Epithelial cell of alveolus of lung (primary cell): Measurements from ENCODE around the gene C20orf204. TPM values are rescaled to one million over a fixed set of nuclear protein-coding genes. Genes with fewer than 3 reads are reported as not detected.

Experiments
- total RNA-seq: library from RNA; depleted of rRNA; stranded (reverse); fragments of >200 nt; gene quantifications from 2 replicates; pipeline ENCODE4 v1.2.1, GENCODE V29; 2015

C20orf204 gene, protein sequence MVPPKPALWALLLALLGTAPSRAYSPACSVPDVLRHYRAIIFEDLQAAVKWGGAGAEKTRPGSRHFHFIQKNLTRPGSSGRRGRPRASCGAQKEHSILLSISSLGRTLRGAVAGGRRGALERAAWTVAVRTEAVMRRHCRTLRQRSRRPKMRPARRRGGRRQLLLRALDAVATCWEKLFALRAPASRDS
- total RNA-seq = 0.13 and 2.0 TPM in 2 replicates

DNA sequence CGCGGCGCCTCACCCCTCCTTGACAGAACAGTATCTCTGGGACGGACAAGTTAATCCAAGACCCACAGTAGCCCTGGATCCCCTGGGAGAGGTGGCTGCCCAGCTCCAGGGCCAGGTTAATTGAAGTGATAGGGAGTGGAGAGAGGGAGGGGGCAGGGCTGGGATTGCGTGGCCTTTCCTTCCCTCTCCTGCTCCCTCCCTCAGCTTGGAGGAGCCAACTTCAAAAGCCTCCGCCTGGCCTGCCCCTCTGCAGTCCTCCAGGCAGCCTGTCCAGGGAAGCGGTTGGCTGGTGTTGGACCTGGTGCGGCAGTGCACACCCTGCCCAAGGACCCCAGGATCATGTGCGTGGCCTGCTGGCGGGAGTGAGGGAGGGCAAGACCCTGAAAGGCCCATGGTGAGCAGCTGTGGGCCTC is at the start of gene C20orf204:
C20orf204 (plus strand) TSS at position 250 of the 413 bp plus-strand sequence; CDS start at position 392, 142 bp downstream.

DNA sequence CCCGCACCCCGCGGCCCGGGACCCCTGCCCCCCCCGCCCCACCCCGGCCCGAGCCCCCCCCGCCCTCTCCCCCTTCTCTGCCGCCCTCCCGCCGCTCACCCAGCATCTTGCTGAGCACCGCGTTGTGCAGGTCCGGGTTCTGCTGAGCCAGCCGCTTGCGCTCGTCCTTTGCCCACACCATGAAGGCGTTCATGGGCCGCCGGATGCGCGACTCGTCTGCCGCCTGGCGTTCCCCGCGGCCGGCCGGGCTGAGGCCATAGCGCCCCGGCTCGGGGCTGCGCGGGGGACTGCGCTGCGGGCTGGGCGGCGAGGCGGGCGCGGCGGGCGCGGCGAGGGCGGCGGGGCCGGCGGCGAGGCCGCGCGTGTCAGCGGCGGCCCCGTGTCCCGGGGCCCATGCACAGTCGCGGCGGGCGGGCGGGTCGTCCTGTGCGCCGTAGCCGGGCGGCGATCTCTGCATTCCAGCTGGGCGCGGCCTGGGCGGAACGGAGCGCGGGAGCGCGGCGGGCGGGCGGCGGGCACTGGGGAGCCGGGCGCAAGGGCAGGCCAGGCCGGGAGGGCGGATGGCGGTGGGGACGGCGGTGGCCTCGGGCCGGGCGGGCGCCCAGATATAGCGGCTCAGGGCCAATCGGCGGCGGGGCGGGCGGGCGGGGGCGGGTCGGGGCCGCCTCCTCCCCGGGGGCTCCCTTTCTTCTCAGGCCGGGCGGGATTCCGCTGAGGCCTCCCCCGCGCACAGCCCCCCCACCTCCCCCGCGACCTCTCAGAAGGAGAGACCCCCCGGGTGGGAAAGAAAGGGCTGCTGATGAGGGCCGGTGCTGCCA is 13.3 kb downstream of the C20orf204 start, which contains the start of gene SOX18:
SOX18 (minus strand) TSS at position 580 of the 818 bp plus-strand sequence; CDS start at position 457, 123 bp downstream.

DNA sequence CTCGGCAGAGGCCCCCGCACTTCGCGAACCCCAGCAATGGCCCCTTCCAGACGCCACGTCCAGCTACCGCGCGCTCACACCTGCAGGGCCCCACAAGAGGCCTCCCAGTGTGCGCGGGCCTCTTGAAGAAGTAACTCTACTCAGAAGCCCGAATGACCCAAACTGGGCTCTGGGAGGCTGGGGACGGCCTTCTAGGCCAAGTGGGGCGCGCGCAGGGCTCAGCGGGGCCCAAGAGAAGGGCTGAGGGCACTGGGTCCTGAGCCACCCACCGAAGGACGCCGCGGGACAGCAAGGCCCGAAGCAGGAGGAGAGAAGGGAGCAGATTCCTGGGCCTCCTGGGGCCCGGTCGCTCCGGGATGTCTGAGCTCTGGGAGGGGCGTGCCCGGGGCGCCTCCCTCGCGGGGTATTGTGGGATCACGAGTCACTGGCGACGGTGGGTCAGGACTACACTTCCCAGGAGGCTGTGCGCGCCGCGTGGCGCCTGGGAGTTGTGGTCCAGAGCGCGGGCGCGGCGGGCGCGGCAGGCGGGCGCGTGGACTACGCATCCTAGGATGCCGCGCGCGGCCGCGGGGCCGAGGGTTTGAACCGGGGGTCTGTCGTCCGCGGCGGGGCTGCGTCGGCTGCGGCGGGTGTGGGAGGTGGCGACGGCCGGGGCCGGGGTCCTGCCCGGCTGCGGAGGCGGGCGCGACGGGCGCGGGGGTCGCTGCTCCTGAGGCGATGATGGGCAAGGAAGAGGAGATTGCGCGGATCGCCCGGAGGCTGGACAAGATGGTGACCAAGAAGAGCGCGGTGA is 26.8 kb downstream of the C20orf204 start, which contains the start of gene TCEA2:
TCEA2 (plus strand) TSS at position 603 of the 793 bp plus-strand sequence; CDS start at position 718, 115 bp downstream.

DNA sequence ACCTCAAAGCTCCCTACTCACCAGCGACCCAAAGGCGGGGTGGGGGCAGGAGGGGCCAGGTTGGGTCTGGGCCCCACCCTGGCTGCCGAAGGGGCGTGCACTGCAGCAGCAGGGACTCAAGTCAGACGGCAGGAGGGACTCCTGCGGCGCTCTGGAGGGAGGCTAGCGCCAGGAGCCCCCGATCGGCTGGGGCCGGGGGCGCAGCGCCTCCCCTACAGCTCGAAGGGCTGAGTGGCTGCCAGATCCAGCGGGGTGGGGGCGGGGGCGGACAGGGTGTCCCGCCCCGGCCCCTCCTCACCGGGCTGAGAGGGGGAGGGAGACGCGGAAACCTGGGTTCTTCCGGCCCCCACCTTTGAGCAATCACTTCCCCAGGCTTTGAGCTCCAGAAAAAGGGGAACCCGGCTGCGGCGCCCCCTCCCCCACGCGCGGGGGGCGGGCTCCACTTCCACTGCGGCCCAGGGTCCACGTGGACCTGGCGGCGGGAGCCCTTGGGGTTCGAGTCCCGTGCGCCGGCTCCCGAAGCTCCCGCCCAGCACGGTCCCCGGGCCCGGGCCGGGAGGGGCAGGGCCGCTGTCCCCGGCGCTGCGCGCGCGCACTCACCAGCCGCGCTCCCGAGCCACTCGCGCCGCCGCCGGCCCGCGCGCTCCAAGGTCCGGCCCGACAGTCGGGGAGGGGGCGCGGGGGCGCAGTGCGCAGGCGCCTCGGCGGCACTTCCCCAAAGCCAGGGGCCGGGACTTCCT is 43.5 kb downstream of the C20orf204 start, which contains the start of gene RGS19:
RGS19 (minus strand) TSS at position 246 of the 740 bp plus-strand sequence. CDS start 2,632 bp downstream, outside the sequence.

DNA sequence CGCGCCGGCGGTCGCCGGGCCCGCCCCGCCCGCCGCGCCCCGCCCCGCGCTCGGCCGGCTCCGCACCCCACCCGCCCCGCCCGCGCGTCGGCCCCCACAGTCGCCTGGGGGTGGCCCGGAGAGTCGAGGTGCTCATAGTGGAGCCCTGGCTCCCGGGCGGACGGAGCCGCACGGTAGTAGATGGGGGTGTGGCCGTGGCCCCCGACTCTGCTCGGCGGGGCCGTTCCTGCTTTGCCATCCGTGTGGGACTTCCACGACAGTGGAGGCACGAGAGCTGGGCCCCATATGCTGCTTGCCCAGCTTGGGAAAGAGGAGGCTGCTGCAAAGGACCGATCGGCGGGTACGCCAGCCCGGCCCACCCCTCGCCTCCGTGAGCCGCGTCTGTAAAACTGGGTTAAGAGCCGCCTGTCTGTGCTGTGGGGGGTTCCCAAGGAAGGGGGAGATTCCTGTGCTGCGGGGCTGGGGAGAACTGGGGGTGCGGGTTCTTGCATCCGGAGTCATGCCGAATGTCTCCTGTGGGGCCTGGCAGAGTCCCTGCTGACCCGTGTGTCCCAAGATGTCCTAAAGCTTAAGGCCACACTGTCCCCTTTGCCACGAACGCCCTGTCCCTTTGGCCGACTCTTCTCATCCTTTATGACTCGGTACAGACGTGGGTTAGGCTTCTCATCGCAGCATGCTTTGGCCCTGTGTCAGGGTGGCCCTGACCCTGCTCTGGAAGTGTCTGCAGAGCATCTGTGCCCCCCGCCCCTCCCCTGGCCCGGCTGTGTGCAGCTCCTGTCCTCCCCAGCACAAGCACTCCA is 44.2 kb downstream of the C20orf204 start, which contains the start of gene OPRL1:
OPRL1 (plus strand) TSS at position 70 of the 800 bp plus-strand sequence. CDS start 12,639 bp downstream, outside the sequence.

DNA sequence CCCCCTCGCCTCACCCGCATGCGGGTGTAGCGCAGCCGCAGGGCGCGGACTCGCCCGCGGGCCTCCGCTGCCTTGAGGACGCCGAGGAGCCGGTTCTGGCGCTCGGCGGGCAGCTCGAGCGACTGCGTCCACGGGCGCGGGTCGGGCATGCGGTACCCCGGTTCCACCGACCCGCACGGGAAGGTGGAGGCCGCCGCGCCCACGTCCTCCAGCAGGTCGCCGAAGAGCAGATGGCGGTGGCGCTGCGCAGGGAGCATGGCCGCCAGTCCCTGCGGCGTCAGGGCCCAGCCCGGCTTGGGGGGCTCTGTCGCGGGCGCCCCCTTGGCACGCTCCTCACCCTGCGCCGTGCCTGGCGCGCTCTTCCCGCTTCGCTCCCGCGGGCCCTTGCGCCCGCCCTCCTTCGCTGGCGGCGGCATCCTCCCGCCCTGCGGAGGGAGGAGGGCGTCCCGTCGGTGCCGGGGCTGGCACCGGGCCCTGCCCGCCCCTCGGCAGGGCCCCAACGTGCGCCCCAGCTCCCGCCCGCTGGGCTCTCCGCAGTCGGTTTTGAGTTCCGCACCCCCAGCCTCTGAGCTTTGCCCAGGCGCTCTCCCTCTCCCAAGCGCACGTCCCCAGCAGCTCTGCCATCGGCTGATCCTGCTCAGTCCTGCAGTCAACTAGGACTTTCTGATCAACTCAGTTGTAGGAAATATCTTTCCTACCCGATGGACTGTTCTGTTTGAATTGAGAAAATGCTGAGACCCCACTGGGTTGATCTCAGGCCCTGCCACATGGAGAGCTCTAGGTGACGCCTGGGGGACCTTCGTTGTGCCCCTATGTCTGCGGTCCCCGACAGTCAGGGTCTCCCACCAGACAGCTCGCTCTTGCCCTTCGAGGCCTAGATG is 48.1 kb downstream of the C20orf204 start, which contains the start of gene LKAAEAR1:
LKAAEAR1 (minus strand) TSS at position 595 of the 881 bp plus-strand sequence; CDS start at position 416, 179 bp downstream.

Other genes starting within 250 kb of the C20orf204 start
- 3.7 TPM in 2 replicates for gene ZBTB46, start 204.9 kb upstream of the C20orf204 start, total RNA-seq
- not detected in 2 replicates for gene ABHD16B, start 174.7 kb upstream of the C20orf204 start, total RNA-seq
- gene TPD52L2, start 170.9 kb upstream of the C20orf204 start, total RNA-seq = 83.8 and 132 TPM in 2 replicates
- gene DNAJC5, start 141.1 kb upstream of the C20orf204 start, total RNA-seq = 40.2 and 42.1 TPM in 2 replicates
- gene UCKL1, start 79.8 kb upstream of the C20orf204 start, total RNA-seq = 18.7 and 23.4 TPM in 2 replicates
- 6.3 and 10.7 TPM in 2 replicates for gene ZNF512B, start 66.3 kb upstream of the C20orf204 start, total RNA-seq
- gene SAMD10, start 56.5 kb upstream of the C20orf204 start, total RNA-seq = 1.3 and 4.0 TPM in 2 replicates
- gene PRPF6, start 55.0 kb upstream of the C20orf204 start, total RNA-seq = 39.2 and 55.0 TPM in 2 replicates
- 0.13 and 2.4 TPM in 2 replicates for gene SOX18, start 13.5 kb downstream of the C20orf204 start, total RNA-seq
- gene TCEA2, start 27.0 kb downstream of the C20orf204 start, total RNA-seq = 20.3 and 28.1 TPM in 2 replicates
- gene RGS19, start 43.3 kb downstream of the C20orf204 start, total RNA-seq = 9.5 and 14.1 TPM in 2 replicates
- 1.2 and 1.4 TPM in 2 replicates for gene OPRL1, start 43.9 kb downstream of the C20orf204 start, total RNA-seq
- gene LKAAEAR1, start 48.2 kb downstream of the C20orf204 start, total RNA-seq = not detected in 2 replicates
- gene NPBWR2, start 71.4 kb downstream of the C20orf204 start, total RNA-seq = not detected in 2 replicates
- gene MYT1, start 128.3 kb downstream of the C20orf204 start, total RNA-seq = not detected in 2 replicates
- 25.6 and 63.4 TPM in 2 replicates for gene PCMTD2, start 219.6 kb downstream of the C20orf204 start, total RNA-seq